HG03460 (cell line): Measurements from ENCODE around the gene SMIM43.

ENCODE experiments used
- ATAC-seq: cut with Tn5 transposase; IDR thresholded peaks from one replicate; pipeline ENCODE4 v1.9.1; 2021; ENCODE audit not compliant: unreplicated experiment

The SMIM43 gene

GRCh38 chr4:121764702-121765367 lies at the start of gene SMIM43:
Gene SMIM43 (minus strand): TSS chr4:121765164. CDS start chr4:121765105, 59 bp downstream.
- no peak for ATAC-seq

GRCh38 chr4:121814756-121815155 lies 49.8 kb upstream of the SMIM43 start:
- ATAC-seq, result no peak

- ATAC-seq, result no peak
Observed at GRCh38 chr4:121811122-121811521, 46.2 kb upstream of the SMIM43 start.

- ATAC-seq, result no peak
Observed at GRCh38 chr4:121806411-121806810, 41.4 kb upstream of the SMIM43 start.

GRCh38 chr4:121801715-121802075 lies 36.7 kb upstream of the SMIM43 start:
- no peak for ATAC-seq

GRCh38 chr4:121800961-121801714 lies 36.2 kb upstream of the SMIM43 start, which contains the start of gene EXOSC9:
Gene EXOSC9 (plus strand): TSS chr4:121801323. CDS start chr4:121801425, 102 bp downstream.
- peak; percentile 76 for ATAC-seq

GRCh38 chr4:121800638-121800960 lies 35.6 kb upstream of the SMIM43 start:
- peak; percentile 29 for ATAC-seq

- ATAC-seq, result no peak
Observed at GRCh38 chr4:121799867-121800501, 35.0 kb upstream of the SMIM43 start.

GRCh38 chr4:121799208-121799823 lies 34.4 kb upstream of the SMIM43 start:
- no peak for ATAC-seq

GRCh38 chr4:121796283-121796682 lies 31.3 kb upstream of the SMIM43 start:
- no peak for ATAC-seq

- ATAC-seq, result no peak
Observed at GRCh38 chr4:121794505-121795188, 29.7 kb upstream of the SMIM43 start.

- ATAC-seq, result no peak
Observed at GRCh38 chr4:121792966-121793365, 28.0 kb upstream of the SMIM43 start.

GRCh38 chr4:121791481-121791880 lies 26.5 kb upstream of the SMIM43 start:
- ATAC-seq, result no peak

GRCh38 chr4:121790976-121791375 lies 26.0 kb upstream of the SMIM43 start:
- no peak for ATAC-seq

- ATAC-seq, result no peak
Observed at GRCh38 chr4:121789960-121790829, 25.2 kb upstream of the SMIM43 start.

- no peak for ATAC-seq
Observed at GRCh38 chr4:121789455-121789854, 24.5 kb upstream of the SMIM43 start.

GRCh38 chr4:121788896-121789295 lies 23.9 kb upstream of the SMIM43 start:
- peak; percentile 81 for ATAC-seq

GRCh38 chr4:121786221-121786620 lies 21.3 kb upstream of the SMIM43 start:
- ATAC-seq, result no peak

- no peak for ATAC-seq
Observed at GRCh38 chr4:121785479-121785878, 20.5 kb upstream of the SMIM43 start.

- ATAC-seq, result no peak
Observed at GRCh38 chr4:121784975-121785374, 20.0 kb upstream of the SMIM43 start.
